ENCODE results near the gene INF2.

Gene INF2

DNA sequence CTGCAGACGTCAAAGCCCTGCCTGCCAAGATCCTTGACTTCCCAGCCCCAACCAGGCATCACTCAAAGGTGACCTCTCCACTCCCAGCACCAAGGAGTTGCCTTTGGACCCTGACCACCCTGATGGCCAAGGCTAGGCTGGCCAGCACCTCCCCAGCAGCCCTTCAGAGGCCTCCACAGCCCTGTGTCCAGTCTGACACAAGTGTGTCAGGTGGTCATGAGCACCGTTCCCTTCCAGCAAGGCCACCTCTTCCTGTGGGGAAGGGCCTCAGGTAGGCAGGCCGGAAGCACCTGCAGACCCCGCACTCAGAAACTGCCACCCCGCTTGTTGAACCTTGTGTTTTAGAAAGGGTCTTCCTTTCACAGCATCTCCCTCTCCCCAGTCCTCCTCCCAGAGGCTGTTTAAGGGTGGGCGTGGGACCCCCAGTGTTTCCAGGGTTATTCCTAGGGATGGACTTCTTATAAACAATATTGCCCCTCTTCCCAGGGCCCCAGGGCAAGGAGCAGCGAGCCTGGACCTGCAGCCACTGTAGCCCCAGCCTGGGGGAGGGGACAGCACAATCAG lies 13.2 kb upstream of the INF2 start:
- DNase-seq (ENCODE audit: low spot score): no peak
- FAIRE-seq: no peak

DNA sequence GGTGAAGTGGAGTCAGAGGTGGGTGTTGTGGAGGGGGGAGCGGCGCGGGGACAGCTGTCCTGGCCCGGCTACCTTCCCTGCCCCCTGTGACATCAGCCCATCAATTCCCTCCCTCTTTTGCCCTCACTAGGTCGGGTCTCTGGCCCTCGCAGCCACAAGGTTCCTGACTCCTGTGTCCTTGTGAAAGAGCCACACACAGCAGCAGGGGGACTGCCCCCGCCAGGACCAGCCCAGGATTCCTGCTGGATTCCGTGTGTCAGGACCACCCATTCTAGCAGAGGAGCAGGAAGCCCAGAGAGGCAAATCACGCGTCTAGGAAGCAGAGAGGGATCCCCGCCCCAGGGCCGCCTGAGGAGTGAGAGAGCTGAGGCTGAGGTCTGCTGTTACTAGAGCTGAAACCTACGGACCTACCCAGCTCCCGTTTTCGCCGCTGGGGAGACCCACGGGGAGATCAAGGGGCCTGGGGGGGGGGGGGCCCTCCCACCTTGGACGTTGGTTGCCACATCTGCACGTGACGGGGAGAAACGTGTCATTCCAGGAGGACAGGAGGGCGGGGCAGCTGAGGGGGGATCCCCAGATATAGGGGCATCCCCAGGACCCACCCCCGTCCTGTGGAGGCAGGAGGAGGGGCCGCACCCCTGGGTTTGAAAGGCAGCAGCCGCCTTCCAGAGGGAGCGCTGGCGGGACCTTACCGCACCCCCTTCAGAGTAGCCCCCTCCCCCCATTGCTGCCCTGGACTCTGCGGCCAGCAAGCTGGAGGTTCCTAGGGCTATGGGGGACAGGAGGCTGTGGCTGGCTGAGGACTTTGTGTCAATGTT lies 12.5 kb upstream of the INF2 start:
- no peak for FAIRE-seq
- no peak for DNase-seq (ENCODE audit: low spot score)

DNA sequence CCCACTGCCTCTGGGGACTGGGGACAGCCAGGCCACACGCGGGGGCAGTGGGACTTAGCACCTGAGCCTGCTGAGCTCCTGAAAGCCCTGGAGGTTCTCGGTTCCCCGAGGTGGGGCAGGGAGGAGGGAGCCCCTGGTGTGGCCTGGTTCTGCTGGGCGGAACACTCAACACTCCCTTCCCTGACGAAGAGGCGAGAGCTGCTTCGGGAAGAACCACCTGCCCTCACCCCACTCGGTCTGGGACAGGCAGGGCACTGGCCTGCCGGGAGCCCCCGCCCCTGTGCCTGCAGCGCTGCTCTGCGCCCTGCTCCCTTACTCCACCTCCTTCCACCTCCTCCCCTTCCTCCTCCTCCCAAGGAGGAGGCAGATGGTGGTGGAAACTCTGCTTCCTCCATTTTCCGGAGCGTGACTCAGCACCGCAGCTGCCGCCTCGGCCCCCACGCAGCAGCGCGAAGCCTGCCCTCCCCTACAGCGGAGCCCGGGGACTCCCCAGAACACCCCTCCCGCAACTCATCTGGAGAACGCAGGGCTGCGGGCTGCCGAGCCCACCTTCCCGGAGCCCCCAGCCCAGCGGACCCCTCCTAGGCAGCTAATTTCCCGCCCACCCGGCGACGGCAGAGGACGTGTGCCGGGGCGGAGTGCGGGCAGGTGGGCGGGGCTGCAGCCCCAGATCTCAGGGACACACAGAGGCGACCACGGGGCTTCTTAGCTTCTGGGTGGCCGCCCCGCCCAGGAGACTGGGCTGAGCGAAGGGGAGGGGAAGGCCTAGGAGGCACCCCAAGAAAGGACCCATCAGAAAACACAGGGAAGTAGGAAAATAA lies 11.7 kb upstream of the INF2 start:
- FAIRE-seq: no peak
- DNase-seq (ENCODE audit: low spot score): peak; percentile 77

DNA sequence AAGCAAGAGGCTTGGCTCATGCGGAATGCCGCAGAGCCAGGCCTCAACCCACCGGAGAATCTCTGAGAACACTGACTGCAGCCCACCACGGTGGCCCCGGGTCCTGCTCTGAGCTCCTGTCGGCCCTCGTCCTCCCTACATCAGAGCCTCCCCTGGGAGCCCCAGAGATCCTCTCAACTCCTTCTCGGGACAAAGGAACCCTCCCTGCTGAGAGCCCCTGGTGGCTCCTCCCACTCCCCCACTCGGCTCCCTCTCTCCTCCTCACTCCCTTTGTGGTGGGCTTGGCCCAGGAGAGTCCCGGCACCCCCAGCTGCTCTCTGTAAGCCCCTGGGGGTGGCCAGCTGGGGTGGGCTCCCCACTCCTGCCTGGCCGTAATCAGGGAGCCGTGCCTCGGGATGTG lies 11.1 kb upstream of the INF2 start:
- FAIRE-seq: no peak
- no peak for DNase-seq (ENCODE audit: low spot score)

DNA sequence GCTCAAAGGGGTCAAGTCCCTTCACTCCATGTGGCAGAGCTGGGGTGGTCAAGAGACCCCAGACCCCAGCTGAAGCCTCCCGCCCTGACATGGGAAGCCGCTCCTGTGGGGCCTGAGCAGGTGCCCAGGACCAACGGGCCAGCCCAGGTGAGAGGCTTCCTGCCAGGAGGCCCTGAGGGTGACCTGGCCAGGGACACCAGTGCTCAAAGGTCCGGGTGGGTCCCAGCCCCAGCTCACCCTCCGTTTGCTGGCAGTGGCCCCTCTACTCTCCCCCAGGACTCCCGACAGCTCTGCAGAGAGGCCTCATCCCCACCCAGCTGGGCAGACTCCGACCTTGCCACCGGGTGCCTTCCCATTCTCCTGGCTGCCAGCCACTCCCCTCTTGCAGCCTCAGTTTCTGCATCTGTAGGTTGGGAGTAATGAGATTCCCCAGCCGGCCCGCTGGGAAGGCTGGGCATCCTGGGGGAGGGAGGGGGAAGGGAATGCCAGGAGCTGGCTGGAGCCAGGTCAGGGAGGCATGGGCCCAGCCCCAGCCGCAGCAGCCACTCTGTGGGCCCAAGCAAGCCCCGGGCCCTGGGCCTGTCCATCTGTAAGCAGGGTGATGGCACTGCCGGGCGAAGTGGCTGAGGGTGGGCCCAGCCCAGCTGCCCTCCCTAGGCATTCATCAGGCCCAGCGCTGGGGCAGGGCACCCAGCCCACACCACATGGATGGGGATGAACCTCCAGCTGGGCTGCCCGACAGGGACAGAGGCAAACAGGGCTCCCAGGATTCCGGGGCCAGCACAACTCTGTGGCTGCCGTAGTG lies 10.3 kb upstream of the INF2 start:
- FAIRE-seq (no peak), DNase-seq (ENCODE audit: low spot score) (no peak)

DNA sequence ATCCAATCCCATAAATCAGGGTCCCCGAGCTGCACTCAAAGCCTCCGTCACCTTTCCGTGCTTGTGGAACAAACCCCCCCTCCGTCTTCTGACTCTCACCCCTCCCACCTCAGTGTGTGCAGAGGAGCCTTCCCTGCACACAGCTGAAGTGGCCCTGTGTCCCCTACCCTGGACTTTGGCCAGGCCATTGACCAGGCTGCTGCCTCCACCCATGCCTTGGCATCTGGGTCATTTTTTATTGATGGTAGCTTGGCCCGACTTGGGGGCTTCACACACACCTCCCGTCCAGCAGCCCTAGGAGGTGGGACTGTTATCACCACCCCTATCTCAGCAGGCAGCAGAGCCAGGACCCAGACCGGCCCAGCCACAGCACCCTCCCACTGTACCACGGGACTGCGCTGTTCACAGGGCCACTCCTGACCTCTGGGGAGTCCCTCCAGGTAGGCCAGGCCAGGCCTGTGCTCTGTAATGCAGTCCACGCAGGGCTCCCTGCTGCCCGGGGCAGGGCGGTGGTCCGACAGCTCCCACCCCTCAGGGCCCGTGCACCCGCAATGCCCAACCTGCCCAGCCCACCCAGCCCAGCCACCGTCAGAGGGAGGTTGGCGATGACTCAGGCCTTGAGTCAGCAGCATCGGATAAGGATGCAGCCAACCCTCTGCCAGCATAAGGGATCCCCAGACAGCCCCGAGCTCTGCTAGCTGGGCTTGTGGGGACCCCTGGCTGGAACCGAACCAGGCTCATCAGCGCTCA lies 9.2 kb upstream of the INF2 start:
- FAIRE-seq (no peak), DNase-seq (ENCODE audit: low spot score) (peak; percentile 64)

DNA sequence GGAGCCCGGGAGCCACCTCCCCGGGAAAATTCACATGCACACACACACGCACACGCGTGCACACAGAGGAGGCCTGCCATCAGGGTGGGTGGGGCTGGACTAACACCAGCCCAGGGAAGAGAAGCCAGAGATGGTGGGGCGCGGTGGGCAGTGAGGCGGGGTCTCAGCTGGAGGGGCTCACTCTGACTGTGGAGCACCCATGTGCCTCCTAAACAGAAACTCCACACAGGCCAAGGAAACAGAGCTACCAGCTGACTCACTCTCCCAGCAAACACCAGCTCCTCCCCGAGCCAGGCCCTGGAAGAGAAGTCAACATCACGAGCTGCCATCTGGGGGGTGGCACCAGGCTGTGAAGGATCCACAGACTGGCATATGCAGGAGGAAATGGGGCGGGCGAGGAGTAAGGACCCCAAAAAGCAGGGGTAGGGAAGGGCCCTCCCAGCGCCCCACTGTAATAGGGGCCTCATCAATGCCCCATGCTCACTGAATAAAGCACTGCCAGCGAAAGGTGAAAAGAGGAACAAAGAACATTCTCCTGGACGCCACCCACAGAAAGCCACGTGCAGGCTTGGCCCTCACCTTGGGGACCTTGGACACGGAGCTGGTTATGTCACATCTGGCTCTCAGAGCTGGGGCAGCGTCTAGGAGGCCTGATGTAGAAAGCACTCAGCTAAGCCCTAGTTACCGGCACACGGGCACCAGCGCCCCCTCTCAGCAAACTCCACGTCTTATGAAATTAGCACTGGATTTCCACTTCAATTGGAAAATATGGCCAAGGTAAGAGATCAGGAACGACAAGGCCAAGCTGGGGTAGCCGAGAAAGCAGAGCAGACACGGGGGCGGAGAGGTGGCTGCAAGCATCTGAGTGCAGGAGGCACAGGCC lies 8.4 kb upstream of the INF2 start:
- no peak for FAIRE-seq
- DNase-seq (ENCODE audit: low spot score): peak; percentile 60

DNA sequence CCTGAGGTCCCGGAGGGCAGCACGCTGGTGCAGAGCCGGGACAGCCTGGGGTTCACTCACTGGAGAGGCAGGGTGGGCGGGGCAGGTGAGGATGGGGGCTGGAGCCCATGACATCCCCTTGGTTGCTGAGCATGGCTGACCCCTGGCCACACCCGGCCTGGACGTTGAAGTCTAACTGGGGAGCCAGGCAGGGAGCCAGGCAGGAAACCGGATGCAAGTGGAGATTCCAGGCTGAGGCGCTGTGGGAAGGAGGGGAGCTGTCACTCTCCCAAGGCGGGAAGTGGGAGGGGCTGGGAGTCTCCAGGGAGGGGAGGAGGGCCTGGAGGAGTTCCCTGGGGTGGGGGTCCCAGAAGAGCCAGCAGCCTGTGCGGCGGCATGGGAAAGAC lies 7.7 kb upstream of the INF2 start:
- no peak for FAIRE-seq
- DNase-seq (ENCODE audit: low spot score): peak; percentile 75

DNA sequence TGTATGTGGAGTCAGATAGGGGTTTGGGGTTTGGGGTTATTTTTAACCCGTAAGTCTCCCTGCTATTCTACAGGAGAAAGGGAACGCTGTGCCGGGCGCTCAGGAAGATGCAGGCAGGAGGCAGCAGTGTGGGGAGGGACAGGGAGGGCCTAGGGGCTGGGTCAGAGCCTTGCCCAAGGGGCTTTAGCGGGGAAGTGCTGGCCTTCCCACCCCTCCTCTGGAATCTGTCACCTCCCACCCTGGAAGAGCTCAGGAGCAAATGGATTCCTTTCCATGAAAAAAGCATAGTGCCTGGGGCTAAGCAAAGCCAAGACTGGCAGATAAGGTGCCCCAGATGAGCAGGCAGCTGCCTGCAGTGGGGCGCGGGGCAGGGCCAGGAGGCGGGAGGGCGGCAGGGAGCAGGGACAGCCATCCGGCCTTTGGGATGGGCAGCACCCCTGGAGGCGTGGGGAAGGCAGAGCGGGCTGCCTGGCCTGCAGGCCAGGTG lies 7.3 kb upstream of the INF2 start:
- no peak for FAIRE-seq
- DNase-seq (ENCODE audit: low spot score): no peak

DNA sequence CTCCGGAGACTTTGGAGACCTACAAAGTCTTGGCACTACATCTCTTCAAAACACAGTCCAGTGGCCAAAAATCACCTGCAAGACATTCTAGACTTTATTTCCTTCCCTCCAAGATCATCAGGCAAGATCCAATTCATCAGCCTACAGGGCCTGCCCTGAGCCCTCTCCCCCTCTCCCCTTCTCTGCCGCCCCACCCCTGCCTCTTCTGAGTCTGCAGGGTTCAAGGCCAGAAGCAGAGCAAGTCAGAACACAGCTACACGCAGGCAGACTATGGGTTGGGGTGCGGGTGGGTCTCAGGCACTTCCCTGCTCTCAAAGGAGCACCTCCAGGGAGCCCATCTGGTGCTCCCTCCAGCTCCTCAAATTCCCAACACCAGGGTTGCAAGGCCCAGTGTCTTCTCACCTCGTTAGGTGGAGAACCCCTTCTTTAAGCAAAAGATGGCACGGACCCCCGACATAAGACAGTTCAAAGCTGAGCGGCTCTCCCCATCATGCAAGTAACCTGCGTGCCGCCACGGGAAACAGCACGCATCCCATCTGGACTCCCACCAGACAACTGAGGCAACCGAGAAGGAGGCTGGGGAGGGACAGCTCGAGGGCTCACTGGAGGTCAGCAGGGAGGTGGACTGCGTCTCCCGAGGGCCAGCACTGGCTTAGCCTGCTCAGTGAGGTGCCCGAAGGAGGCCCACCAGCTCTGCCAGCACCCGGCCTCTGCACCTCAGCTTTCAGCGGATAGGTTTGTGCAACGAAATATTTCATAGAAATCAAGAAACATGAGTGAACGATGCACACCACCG lies 5.6 kb upstream of the INF2 start:
- FAIRE-seq: no peak
- DNase-seq (ENCODE audit: low spot score): no peak

DNA sequence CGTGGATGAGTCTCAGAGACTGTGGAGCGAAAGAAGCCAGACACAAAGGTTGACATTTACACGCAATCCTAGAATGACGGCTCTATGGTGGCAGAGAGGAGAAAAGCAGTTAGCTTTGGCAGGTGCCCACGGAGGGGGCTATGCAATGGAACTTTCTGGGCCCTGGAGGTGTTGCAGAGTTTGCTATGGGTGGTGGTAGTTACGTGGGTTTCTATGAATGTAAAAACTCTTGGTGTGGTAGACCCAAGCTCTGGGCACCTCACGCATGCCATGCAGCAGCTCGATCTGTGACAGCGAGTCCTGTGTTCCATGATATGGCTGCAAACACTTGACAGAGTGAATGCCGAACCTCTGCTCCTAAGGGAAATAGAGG lies 5.0 kb upstream of the INF2 start:
- DNase-seq (ENCODE audit: low spot score): no peak
- no peak for FAIRE-seq

DNA sequence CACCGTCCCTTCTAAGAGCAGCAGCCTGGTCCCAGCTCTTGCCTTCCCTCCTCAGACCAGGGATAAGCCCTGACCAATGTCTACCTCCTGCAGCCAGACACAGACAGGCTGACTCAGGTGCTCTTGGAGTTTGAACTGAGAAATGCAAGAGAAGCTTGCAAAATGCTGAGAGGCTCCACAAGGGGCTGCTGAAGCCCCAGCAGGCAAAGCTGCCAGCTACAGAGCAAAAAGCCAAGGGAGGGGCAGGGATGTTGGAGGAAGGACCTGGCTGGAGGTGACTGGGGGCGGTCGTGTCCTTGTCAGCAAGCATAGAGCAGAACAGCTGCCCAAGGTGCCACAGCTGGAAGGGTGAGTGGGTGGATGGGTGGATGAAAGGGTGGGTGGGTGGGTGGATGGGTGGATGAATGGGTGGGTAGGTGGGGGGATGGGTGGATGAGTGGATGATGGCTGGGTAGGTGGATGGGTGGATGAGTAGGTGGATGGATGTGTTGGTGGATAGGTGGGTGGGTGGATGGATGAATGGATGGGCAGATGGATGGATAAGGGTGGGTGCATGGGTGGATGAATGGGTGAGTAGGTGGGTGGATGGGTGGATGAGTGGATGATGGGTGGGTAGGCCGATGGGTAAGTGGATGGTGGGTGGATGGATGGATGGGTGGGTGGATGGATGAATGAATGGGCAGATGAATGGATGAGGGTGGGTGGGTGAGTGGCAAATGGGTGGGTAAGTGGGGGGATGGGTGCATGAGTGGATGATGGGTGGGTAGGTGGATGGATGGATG lies 4.0 kb upstream of the INF2 start:
- DNase-seq (ENCODE audit: low spot score) (no peak), FAIRE-seq (peak; percentile 32)

DNA sequence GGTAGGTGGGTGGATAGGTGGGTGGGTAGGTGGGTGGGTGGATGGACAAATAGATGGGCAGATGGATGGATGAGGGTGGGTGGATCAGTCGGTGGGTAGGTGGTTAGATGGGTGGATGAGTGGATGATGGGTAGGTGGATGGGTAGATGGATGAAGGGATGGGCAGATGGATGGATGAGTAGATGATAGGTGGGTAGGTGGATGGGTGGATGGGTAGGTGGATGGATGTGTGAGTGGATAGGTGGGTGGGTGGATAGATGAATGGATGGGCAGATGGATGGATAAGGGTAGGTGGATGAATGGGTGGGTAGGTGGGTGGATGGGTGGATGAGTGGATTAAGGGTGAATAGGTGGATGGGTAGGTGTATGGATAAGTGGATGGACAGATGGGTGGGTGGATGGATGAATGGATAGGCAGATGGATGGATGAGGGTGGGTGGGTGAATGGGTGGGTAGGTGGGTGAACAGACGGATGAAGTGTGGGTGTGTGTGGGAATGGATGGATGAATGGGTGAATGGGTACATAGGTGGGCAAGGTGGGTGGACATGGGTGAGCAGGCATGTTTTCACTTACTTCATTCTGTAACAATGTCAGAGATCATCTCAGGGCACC lies 3.3 kb upstream of the INF2 start:
- DNase-seq (ENCODE audit: low spot score): no peak
- FAIRE-seq: peak; percentile 56

DNA sequence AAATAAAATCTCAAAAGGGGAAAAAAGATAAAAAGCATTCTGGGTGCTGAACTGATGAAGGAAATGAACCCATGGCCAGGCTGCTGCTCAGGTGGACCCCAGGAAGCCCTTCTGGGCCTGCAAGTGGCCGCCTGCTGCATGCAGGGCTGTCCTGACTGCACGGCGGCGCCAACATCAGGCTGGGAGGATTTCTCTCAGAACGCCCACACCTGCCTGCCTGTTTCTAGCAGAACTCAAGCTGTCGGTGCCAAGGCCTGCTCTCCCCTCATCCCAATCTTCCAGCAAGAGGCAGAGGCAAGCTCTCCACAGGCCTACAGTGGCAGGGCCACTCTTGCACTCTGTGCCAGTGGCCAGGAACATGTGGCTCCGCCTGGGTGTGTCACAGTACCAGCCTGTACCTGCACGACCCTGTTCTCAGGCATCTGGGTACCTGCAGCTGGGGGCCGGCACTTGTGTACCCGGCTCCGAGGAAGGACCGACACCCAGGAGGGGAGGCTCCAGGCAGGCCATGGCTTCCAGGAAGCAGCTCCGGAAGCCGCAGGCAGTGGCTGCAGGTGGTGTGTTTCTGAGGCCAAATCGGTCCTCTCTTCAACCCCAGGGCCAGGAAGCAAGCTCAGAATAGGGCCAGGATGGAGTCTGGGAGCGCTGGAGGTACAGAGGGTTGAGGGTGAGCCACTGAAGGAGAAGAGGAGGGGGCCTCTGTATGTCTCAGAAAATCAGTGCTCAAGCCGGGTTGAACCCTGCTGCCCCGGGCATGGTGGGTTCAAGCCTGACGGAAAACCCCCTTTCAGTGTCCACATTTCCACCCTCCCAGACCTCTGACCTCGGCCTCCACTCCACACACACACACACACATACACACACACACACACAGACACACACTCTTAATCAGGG lies 2.5 kb upstream of the INF2 start:
- no peak for FAIRE-seq

DNA sequence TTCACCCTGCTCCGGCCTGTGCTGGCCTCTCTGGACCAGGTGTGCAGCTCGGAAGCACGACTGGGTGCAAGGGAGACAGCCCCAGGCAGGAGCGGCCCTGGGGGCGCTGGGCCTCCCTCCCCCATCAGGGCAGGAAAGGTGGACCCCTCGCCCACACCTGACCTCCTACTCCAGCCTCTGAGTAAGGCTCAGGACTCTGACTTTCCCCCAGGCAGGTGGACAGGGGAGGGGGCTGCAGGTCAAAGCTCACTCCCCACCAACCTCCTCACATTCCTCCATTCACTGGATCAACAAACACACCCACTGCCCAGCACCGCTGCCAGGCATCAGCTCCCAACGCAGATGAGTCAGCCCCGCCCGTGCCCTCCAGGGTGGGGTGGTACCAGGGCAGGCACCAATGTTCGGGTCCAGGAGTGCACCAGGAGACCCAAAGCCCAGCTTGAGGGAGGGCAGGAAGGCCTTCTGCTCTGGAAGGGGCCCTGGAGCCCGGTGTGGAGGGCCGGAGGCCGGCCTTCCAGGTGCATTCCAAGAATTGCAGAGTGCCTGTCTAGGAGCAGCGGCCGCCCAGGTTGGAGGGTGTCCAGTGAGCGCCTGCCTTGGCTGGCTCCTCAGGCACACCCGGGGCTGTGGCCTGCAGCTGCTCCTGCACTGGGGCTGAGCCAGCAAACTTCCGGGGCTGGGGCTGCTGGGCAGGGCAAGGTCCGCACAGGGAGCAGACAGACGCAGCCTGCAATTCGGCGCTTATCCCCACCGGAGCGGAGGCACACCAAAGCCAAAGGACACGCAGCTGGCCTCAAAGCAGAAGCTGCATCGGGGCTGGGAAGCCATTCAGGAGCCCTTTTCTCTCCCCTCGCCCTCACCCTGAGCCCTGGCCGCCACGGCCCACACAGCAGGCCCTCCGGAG lies 1.6 kb upstream of the INF2 start:
- DNase-seq (ENCODE audit: low spot score) (peak; percentile 86), FAIRE-seq (peak; percentile 46)

More for the DNA sequence above, 2.5 kb upstream of the INF2 start:
- no peak for DNase-seq (ENCODE audit: low spot score)
